ENCODE data around the gene COQ10B.
"Not testable (repeated sequence)": the region's sequence is repeated elsewhere in the genome, so short reads cannot be mapped to it uniquely, and the experiment has no call there.

Gene COQ10B

GRCh38 chr2:197452754-197453122, 614 bp upstream of the COQ10B start:
- DNase-seq: no peak

GRCh38 chr2:197453914-197454398, 604 bp downstream of the COQ10B start:
- DNase-seq: no peak

- DNase-seq: no peak
These were observed 1.6 kb downstream of the COQ10B start for GRCh38 chr2:197454923-197455322.

GRCh38 chr2:197455428-197455827, 2.1 kb downstream of the COQ10B start:
- DNase-seq: no peak

- no peak for DNase-seq
These were observed 7.3 kb downstream of the COQ10B start for GRCh38 chr2:197460649-197461048.

- no peak for DNase-seq
These were observed 7.7 kb downstream of the COQ10B start for GRCh38 chr2:197461057-197461456.

GRCh38 chr2:197464175-197464574, 10.8 kb downstream of the COQ10B start:
- no peak for DNase-seq

- no peak for DNase-seq
These were observed 18.8 kb downstream of the COQ10B start for GRCh38 chr2:197472166-197472565.

- DNase-seq: no peak
These were observed 24.4 kb downstream of the COQ10B start for GRCh38 chr2:197477797-197478196.

- DNase-seq: no peak
These were observed 27.0 kb downstream of the COQ10B start for GRCh38 chr2:197480165-197481036.

- DNase-seq: not testable (repeated sequence)
These were observed 30.9 kb downstream of the COQ10B start for GRCh38 chr2:197484248-197484647.

GRCh38 chr2:197486175-197486574, 32.8 kb downstream of the COQ10B start:
- no peak for DNase-seq

GRCh38 chr2:197487385-197487784, 34.0 kb downstream of the COQ10B start:
- no peak for DNase-seq

- DNase-seq: no peak
These were observed 42.2 kb downstream of the COQ10B start for GRCh38 chr2:197495433-197496134.

- no peak for DNase-seq
These were observed 43.3 kb downstream of the COQ10B start for GRCh38 chr2:197496695-197497094.

GRCh38 chr2:197497326-197497725, 44.0 kb downstream of the COQ10B start:
- no peak for DNase-seq

- no peak for DNase-seq
These were observed 45.0 kb downstream of the COQ10B start for GRCh38 chr2:197498235-197498936.

GRCh38 chr2:197498937-197499593, 45.7 kb downstream of the COQ10B start:
- peak; percentile 59 for DNase-seq

GRCh38 chr2:197499594-197500502, 46.5 kb downstream of the COQ10B start, which contains the start of the genes HSPD1 and HSPE1:
HSPD1 (minus strand) TSS chr2:197499840; CDS start chr2:197498848, 992 bp downstream.
HSPE1 (plus strand) TSS chr2:197500379; CDS start chr2:197500437, 58 bp downstream.
- peak; percentile 99 for DNase-seq

- DNase-seq: no peak
These were observed 47.3 kb downstream of the COQ10B start for GRCh38 chr2:197500503-197501131.

GRCh38 chr2:197502201-197502600, 48.8 kb downstream of the COQ10B start:
- DNase-seq: no peak

Data from stimulated activated CD4-positive, alpha-beta T cell treated with anti-CD3 and anti-CD28 coated beads, Interleukin-4, amount 100 ng/mL, for 24 hours (primary cell).